HTERT RPE-1 (cell line): ENCODE results near the gene NVL.
"Not testable (repeated sequence)": the region's sequence is repeated elsewhere in the genome, so short reads cannot be mapped to it uniquely, and the experiment has no call there.

Experiments used
- in situ Hi-C: fragments of 300-500 bp; cut with MboI; formaldehyde crosslinking; loops from 4 replicates; pipeline ENCODE4 v1.14.3; 2020; ENCODE audit warnings: low sequenced_read_pairs

NVL gene

GRCh38 chr1:224237119-224237881 is 92.7 kb downstream of the NVL start:
- in situ Hi-C loops: no loop called here

GRCh38 chr1:224235813-224236493 is 94.0 kb downstream of the NVL start:
- in situ Hi-C loops: no loop called here

DNA sequence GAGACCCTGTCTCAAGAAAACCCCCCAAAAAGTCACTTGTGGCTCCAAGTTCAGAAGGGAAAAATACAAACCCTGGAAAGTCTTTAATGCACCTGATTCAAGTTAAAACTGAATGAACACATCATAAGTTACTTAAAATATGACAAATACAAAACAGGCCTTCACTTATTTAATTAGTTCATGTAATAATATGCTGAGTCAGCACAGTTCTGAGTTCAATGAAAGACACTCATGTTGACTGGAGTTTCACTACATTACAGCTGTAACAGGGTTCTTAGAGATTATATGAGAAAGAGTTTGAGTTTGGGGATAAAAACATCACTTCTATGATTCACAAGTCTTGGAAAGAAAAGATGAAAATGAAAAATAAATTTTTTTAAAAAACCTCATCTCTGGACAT is 96.0 kb downstream of the NVL start:
- in situ Hi-C loops: no loop called here

DNA sequence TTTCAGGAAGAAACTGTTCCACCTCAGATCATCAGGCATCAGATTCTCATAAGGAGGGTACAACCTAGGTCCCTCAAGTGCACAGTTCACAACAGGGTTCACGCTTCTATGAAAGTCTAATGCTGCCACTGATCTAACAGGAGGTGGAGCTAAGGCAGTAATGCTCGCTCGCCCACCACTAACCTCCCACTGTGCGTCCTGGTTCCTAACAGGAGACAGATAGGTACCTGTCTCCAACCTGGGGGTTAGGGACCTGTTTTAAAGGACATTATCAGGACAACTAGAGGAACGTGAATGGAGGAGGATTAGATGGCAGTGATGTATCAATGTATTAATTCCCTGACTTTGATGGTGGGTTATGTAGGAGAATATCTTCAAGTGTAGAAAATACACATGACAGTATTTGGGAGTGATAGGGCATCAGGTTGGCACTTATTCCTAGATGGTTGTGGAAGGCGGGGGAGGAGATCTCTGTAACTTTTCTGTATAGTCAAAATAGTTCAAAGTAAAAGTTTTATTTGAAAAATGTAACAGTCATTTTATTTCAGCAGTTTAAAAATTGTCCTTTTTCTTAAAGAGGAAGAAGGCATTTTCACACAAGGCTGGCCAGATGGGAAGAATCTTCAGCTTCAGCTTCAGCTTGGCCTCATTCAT is 103.0 kb downstream of the NVL start:
- in situ Hi-C loops: no loop called here

- in situ Hi-C loops: no loop called here
Observed at GRCh38 chr1:224223819-224224714, 105.9 kb downstream of the NVL start.

- in situ Hi-C loops: no loop called here
Observed at GRCh38 chr1:224219612-224220059, 110.3 kb downstream of the NVL start.

DNA sequence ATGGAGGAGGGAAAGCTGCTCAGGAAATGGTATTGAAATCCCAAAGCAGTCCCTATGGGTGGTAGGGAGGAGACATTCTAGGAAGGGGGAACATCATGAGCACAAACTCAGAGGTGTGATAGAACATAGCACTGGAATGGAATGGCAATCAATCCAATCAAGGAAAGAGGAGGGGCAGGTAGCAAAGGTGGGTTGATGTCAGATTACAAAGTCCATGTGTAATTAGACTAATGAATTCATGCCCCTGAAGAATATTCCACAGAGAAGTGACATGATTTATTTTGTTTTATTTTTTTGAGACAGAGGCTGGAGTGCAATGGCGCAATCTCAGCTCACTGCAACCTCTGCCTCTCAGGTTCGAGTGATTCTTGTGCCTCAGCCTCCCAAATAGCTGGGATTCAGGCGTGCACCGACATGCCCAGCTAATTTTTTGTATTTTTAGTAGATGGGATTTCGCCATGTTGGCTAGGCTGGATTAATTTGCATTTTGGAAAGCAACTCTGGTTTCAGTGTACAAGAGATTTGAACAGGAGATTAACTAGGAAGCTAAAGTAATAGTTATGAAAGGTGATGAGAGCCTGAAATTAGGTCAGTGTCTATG is 110.9 kb downstream of the NVL start:
- in situ Hi-C loops: no loop called here

- in situ Hi-C loops: no loop called here
Observed at GRCh38 chr1:224217655-224218623, 112.0 kb downstream of the NVL start.

DNA sequence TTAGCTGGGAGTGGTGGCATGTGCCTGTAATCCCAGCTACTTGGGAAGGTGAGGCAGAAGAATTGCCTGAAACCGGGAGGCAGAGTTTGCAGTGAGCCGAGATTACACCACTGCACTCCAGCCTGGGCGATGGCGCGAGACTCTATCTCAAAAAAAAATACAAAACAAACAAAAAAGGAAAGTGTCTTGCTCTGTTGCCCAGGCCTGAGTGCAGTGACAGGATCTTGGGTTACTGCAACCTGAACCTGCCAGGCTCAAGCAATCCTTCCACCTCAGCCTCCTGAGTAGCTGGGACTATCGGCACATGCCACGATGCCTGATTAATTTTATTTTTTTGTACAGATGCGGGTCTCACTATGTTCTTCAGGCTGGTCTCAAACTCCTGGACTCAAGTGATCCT is 113.6 kb downstream of the NVL start:
- in situ Hi-C loops: no loop called here

GRCh38 chr1:224213438-224214119 is 116.4 kb downstream of the NVL start:
- in situ Hi-C loops: no loop called here

GRCh38 chr1:224212618-224213061 is 117.3 kb downstream of the NVL start:
- in situ Hi-C loops: no loop called here

GRCh38 chr1:224211206-224211962 is 118.6 kb downstream of the NVL start:
- in situ Hi-C loops: no loop called here

DNA sequence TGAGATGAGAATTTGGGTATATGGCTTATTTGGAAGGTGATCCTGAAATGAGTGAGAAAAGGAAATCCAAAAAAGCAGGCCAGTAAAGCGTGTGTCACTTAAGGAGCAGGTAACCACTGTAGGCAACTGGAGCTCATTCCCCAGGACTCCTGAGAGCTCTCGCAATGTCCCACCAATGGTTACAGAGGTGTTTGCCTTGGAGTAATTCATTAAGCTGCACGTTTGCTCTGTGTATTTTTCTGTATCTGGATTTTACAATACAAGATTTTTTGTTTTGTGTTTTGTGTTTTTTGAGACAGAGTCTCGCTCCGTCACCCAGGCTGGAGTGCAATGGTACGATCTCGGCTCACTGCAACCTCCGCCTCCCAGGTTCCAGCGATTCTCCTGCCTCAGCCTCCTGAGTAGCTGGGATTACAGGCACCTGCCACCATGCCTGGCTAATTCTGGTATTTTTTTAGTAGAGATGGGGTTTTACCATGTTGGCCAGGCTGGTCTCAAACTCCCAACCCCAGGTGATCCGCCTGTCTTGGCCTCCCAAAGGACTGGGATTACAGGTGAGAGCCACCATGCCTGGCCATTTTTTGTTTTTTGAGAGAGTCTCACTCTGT is 123.9 kb downstream of the NVL start:
- in situ Hi-C loops: not testable (repeated sequence)

DNA sequence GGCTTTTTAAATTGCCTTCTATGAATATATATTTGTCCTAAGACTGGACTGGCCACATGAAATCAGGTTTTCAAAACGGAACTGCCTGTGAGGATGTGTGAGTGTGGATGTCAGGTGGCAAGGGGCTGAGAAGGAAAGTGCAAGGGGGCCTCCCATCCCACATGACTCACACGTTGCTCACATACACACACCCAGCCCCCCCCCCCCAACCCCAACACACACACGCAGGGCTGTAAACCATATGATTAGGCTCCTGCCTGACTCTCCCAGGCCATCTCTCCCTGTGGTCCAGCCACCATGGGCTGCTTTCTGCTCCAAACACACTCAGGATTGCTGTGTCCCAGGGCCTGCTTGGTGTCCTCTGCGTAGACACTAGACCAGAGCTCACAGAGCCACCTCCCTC is 124.5 kb downstream of the NVL start:
- in situ Hi-C loops: no loop called here

- in situ Hi-C loops: no loop called here
Observed at GRCh38 chr1:224203243-224204016, 126.5 kb downstream of the NVL start.

GRCh38 chr1:224201853-224202252 is 128.1 kb downstream of the NVL start:
- in situ Hi-C loops: no loop called here

DNA sequence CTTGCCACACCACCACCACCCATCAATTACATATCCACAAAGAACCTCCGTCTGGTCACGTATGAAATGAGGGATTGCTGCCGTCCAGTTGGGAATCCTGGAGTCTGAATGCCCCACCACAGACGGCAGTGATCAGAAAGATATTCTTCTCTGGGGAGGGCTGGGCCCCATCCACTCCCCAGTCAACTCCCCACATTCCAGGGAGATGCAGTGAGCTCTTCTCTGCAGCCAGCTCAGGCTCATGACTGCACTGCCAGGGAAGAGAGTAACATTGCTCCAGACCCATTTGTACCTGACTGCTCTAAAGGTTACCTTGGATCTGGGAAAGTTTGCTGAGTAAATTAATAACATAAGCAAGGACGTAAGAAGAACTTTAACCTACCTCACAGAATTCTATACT is 128.6 kb downstream of the NVL start:
- in situ Hi-C loops: no loop called here
